PC-9 (cell line): ENCODE results near the gene ZDHHC9. TPM values are rescaled to one million over a fixed set of nuclear protein-coding genes. Genes with fewer than 3 reads are reported as not detected.

Experiments used
- BruUV-seq: library from RNA; stranded (reverse); fragments of 400-500 nt; replicated peaks from 2 replicates; lab custom pipeline; 2021; lab: Mats Ljungman, UMichigan
- CTCF ChIA-PET: fragments of 300-600 bp; sonication (Branson Sonifier 250); formaldehyde crosslinking; loops from one replicate; lab custom pipeline; 2022; ENCODE audit warnings: antibody characterized with exemption; lab: Charles Lee
- POLR2A ChIA-PET: fragments of 300-600 bp; sonication (Branson Sonifier 250); formaldehyde crosslinking; loops from one replicate; lab custom pipeline; 2022; ENCODE audit warnings: antibody characterized with exemption; ENCODE audit not compliant: unreplicated experiment; lab: Charles Lee
- DNase-seq, 2 experiments: peaks; one replicate each; pipeline versions ENCODE4 v3.0.0 to v3.0.0-alpha.2; 2015 to 2022; ENCODE audit warnings: mixed read lengths in 1 of 2
- H2AFZ ChIP-seq: fragments of 200-600 bp; sonication (generic); 2 replicates; pipeline ENCODE4 v1.8.1; 2017; ENCODE audit warnings: antibody characterized with exemption
- H3F3A ChIP-seq: fragments of 200-600 bp; sonication (generic); 2 replicates; pipeline ENCODE4 v1.8.1; 2017; ENCODE audit warnings: antibody characterized with exemption, mild to moderate bottlenecking, low read depth; ENCODE audit not compliant: insufficient read depth
- H3K27ac ChIP-seq: fragments of 200-600 bp; sonication (generic); 2 replicates; pipeline ENCODE4 v1.6.1; 2016; ENCODE audit warnings: mixed run types
- H3K27me3 ChIP-seq: fragments of 200-600 bp; sonication (generic); 2 replicates; pipeline ENCODE4 v1.6.1; 2016; ENCODE audit warnings: low read depth, mixed run types; ENCODE audit not compliant: insufficient read depth
- H3K36me3 ChIP-seq: fragments of 200-600 bp; sonication (generic); 2 replicates; pipeline ENCODE4 v1.6.1; 2016; ENCODE audit warnings: low read depth, mixed run types
- H3K4me1 ChIP-seq: fragments of 200-600 bp; sonication (generic); replicated peaks from 2 replicates; pipeline ENCODE4 v1.6.1; 2016; ENCODE audit warnings: mixed run types; ENCODE audit not compliant: insufficient read depth
- H3K4me2 ChIP-seq: fragments of 200-600 bp; sonication (generic); 2 replicates; pipeline ENCODE4 v1.6.1; 2017; ENCODE audit warnings: mixed run types
- H3K4me3 ChIP-seq: fragments of 200-600 bp; sonication (generic); 2 replicates; pipeline ENCODE4 v1.6.1; 2016; ENCODE audit warnings: mixed run types
- H3K79me2 ChIP-seq: fragments of 200-600 bp; sonication (generic); 2 replicates; pipeline ENCODE4 v1.6.1; 2017; ENCODE audit warnings: low read depth, mixed run types
- H3K9me2 ChIP-seq: fragments of 200-600 bp; sonication (generic); 2 replicates; pipeline ENCODE4 v1.8.1; 2017; ENCODE audit warnings: mild to moderate bottlenecking; ENCODE audit not compliant: insufficient read depth
- H3K9me3 ChIP-seq: fragments of 200-600 bp; sonication (generic); 2 replicates; pipeline ENCODE4 v1.8.1; 2016; ENCODE audit warnings: low read depth; ENCODE audit not compliant: insufficient read depth
- H4K20me1 ChIP-seq: fragments of 200-600 bp; sonication (generic); 2 replicates; pipeline ENCODE4 v1.8.1; 2017; ENCODE audit not compliant: insufficient read depth
- EZH2 ChIP-seq: fragments of 200-600 bp; sonication (generic); IDR thresholded peaks from 2 replicates; pipeline ENCODE4 v1.8.0; 2017; ENCODE audit warnings: antibody characterized with exemption, low read depth
- intact Hi-C: fragments of 100-400 bp; cut with micrococcal nuclease; formaldehyde crosslinking; loops from one replicate; pipeline ENCODE4 v1.10.0; 2022; ENCODE audit not compliant: unreplicated experiment
- total RNA-seq: library from RNA; stranded (reverse); gene quantifications from 2 replicates; pipeline ENCODE4 v1.2.3, GENCODE V29; 2021
- TF ChIP-seq, protein P1 (sequence below): fragments of 200-600 bp; sonication (generic); conservative IDR thresholded peaks from 2 replicates; pipeline ENCODE4 v1.6.1; 2017; ENCODE audit warnings: mixed run types, antibody characterized with exemption, mild to moderate bottlenecking, moderate library complexity

Gene ZDHHC9
- total RNA-seq, 1 experiment from 2014 or later = 108 TPM

DNA sequence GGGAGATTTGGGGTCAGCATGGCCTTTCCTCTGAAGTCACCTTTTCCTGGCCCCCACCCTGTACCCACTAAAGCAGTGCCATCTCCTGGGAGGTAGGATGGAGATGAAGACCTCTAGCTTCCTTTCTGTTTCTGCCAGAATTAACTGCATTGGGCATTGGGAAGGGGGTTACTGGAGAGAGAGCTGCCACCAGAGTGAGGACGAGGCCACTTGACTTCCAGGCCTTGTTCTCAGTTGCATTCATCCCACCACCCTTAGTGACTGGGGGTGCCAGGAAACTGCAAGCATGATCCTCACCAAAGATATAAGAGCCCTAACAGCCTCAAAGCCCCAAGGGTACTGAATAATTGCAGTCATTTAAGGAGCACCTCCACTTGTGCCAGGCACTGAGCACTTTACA is 48.1 kb downstream of the ZDHHC9 start:
- Histone ChIP-seq H3K79me2 (no peaks in the 10 kb centered on the region), H3K36me3 (no peaks in the 10 kb centered on the region), H4K20me1 (no peaks in the 10 kb centered on the region), H3K4me1 (no peaks in the 10 kb centered on the region), H2AFZ (no peak overlapping the region), H3F3A (0 out of 2 replicates have a peak, but pooled peaks cover 8% of the 10 kb centered on the region), H3K27me3 (no peaks in the 10 kb centered on the region), H3K27ac (no peak overlapping the region), H3K9me2 (no peaks in the 10 kb centered on the region), H3K4me2 (no peak overlapping the region), H3K4me3 (no peak overlapping the region), H3K9me3 (no peaks in the 10 kb centered on the region)
- ChIA-PET CTCF (no interaction called here), POLR2A (interaction anchor here (0.6 kb wide), 1 partner anchor 100 kb away, joined by 6 read pairs; no protein-coding TSS in a partner anchor)
- TF ChIP-seq, protein P1, sequence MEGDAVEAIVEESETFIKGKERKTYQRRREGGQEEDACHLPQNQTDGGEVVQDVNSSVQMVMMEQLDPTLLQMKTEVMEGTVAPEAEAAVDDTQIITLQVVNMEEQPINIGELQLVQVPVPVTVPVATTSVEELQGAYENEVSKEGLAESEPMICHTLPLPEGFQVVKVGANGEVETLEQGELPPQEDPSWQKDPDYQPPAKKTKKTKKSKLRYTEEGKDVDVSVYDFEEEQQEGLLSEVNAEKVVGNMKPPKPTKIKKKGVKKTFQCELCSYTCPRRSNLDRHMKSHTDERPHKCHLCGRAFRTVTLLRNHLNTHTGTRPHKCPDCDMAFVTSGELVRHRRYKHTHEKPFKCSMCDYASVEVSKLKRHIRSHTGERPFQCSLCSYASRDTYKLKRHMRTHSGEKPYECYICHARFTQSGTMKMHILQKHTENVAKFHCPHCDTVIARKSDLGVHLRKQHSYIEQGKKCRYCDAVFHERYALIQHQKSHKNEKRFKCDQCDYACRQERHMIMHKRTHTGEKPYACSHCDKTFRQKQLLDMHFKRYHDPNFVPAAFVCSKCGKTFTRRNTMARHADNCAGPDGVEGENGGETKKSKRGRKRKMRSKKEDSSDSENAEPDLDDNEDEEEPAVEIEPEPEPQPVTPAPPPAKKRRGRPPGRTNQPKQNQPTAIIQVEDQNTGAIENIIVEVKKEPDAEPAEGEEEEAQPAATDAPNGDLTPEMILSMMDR = no peak
- TF ChIP-seq EZH2 = no peak
- intact Hi-C loops = no loop called here
- no peak for DNase-seq
- no TSS peak for BruUV-seq

DNA sequence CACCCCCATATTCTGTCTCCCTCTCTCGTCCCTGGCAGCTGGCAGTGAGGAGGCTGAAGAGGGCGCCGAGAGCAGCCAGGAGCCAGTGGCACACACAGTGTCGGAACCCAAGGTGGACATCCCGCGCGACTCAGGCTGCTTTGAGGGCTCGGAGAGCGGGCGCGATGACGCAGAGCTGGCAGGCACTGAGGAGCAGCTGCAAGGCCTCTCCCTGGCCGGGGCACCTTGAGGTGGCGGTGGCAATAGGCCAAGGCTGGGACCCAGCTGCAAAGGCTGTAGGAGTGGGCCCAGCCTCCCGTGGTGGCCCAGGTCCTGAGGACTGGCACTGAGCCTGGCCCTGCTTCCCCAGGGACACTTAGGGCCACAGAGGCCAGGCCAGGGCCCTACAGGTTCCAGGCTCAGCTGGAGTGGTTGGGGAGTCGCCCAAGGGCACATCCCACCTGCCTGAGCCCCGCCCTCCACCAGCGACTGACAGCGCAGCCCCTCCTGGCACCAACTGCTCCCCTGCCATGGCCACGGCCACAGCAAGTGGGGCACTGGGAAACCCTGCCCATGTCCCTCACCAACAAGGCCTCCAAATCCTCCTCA is 50.0 kb downstream of the ZDHHC9 start:
- Histone ChIP-seq H3K36me3 (no peaks in the 10 kb centered on the region), H3K4me2 (no peak overlapping the region), H2AFZ (no peak overlapping the region), H4K20me1 (no peaks in the 10 kb centered on the region), H3K27ac (no peak overlapping the region), H3K27me3 (no peaks in the 10 kb centered on the region), H3K4me1 (no peaks in the 10 kb centered on the region), H3K9me3 (no peaks in the 10 kb centered on the region), H3K4me3 (no peak overlapping the region), H3K9me2 (no peaks in the 10 kb centered on the region), H3K79me2 (no peaks in the 10 kb centered on the region), H3F3A (0 out of 2 replicates have a peak, but pooled peaks cover 8% of the 10 kb centered on the region)
- ChIA-PET CTCF (no interaction called here), POLR2A (no interaction called here)
- no TSS peak for BruUV-seq
- intact Hi-C loops = no loop called here
- TF ChIP-seq EZH2 = no peak
- TF ChIP-seq, protein P1 = no peak
- DNase-seq = no peak

DNA sequence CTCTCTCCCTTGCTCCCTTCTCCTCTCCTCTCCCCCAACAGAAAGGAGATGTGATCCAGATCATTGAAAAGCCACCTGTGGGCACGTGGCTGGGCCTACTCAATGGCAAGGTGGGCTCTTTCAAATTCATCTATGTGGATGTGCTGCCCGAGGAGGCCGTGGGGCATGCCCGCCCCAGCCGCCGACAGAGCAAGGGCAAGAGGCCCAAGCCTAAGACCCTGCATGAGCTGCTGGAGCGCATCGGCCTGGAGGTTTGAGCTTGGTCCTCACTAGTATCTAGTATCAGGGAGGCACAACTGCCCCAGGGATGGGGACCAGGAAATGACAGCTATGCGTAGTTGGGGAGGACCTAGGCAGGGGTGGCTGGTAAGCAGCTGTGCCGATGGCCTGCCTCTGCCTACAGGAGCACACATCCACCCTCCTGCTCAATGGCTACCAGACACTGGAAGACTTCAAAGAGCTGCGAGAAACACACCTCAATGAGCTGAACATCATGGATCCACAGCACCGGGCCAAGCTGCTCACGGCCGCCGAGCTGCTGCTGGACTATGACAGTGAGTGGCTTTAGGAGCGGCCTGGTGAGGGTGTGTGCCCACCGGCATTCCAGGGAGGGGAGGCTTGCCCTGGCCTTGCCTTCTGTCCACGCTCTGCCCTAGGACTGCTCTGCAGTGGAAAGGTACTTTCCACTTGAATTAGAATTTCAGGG is 50.9 kb downstream of the ZDHHC9 start:
- H3K4me2 ChIP-seq = no peak overlapping the region
- H3K79me2 ChIP-seq = no peaks in the 10 kb centered on the region
- H3K27ac ChIP-seq = no peak overlapping the region
- no peaks in the 10 kb centered on the region for H4K20me1 ChIP-seq
- intact Hi-C loops = no loop called here
- H3K9me3 ChIP-seq = no peaks in the 10 kb centered on the region
- BruUV-seq = no TSS peak
- no peaks in the 10 kb centered on the region for H3K36me3 ChIP-seq
- no peak overlapping the region for H2AFZ ChIP-seq
- no peaks in the 10 kb centered on the region for H3K27me3 ChIP-seq
- H3F3A ChIP-seq = 0 out of 2 replicates have a peak, but pooled peaks cover 8% of the 10 kb centered on the region
- CTCF ChIA-PET = no interaction called here
- H3K4me3 ChIP-seq = no peak overlapping the region
- no peaks in the 10 kb centered on the region for H3K9me2 ChIP-seq
- POLR2A ChIA-PET = no interaction called here
- H3K4me1 ChIP-seq = no peaks in the 10 kb centered on the region
- DNase-seq = no peak
- TF ChIP-seq EZH2 = no peak
- TF ChIP-seq, protein P1 = no peak
